ENCODE results near the gene FILIP1L. TPM values are rescaled to one million over a fixed set of nuclear protein-coding genes. Genes with fewer than 3 reads are reported as not detected.

FILIP1L gene
- total RNA-seq, 2 experiments from 2014 or later: not detected

DNA sequence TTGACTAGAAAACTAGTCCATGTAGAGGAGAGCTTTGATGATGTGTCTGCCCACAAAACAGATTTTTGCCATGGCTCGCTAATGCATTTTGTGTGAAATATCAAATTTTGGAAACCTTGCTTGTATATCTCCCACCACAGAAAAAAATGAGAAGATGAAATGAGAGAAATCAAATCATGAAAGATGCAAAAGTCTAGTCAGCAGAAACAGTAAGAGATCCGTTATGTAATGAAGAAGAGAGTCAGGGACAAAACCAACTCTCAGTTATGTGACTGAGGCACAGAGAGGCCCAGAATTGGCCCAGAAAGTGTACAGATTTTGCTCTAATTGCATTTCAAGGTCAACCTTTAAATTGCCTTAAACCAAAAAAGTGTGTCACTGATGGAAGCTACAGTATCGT, 107.0 kb downstream of the FILIP1L start:
- Histone ChIP-seq H3K9me2 (ENCODE audit: insufficient read depth, low read length) (no peaks in the 10 kb centered on the region), H3K27ac (ENCODE audit: low read depth, low read length, poor library complexity, severe bottlenecking) (no peak overlapping the region), H3K79me2 (ENCODE audit: insufficient read depth, low read depth, low read length) (no peaks in the 10 kb centered on the region), H3K36me3 (ENCODE audit: insufficient read depth, low read length) (no peaks in the 10 kb centered on the region), H3K4me3 (ENCODE audit: low read depth, low read length, poor library complexity, severe bottlenecking) (no peak overlapping the region), H4K20me1 (ENCODE audit: insufficient read depth, low read length) (no peaks in the 10 kb centered on the region), H2AFZ (ENCODE audit: low read length) (no peak overlapping the region), H3K4me2 (ENCODE audit: low read length) (no peak overlapping the region), H3K4me1 (ENCODE audit: insufficient read depth, low read length, poor library complexity, severe bottlenecking) (no peaks in the 10 kb centered on the region), H3K9me3 (ENCODE audit: low read length) (no peaks in the 10 kb centered on the region)
- intact Hi-C loops (cut with micrococcal nuclease; ENCODE audit: unreplicated experiment): no loop called here
- BruUV-seq (replicated peaks): no TSS peak
- ChIA-PET POLR2A (interaction anchor here (0.5 to 1.1 kb wide), 4 partner anchors 10 to 38 kb away, joined by 3 read pairs; no protein-coding TSS in a partner anchor), CTCF (ENCODE audit: unreplicated experiment) (no interaction called here)
- no peak for TF ChIP-seq EZH2phosphoT487 (IDR thresholded peaks at IDR 0.05; ENCODE audit: borderline replicate concordance, low read depth, low read length)
- TF ChIP-seq, protein P1, sequence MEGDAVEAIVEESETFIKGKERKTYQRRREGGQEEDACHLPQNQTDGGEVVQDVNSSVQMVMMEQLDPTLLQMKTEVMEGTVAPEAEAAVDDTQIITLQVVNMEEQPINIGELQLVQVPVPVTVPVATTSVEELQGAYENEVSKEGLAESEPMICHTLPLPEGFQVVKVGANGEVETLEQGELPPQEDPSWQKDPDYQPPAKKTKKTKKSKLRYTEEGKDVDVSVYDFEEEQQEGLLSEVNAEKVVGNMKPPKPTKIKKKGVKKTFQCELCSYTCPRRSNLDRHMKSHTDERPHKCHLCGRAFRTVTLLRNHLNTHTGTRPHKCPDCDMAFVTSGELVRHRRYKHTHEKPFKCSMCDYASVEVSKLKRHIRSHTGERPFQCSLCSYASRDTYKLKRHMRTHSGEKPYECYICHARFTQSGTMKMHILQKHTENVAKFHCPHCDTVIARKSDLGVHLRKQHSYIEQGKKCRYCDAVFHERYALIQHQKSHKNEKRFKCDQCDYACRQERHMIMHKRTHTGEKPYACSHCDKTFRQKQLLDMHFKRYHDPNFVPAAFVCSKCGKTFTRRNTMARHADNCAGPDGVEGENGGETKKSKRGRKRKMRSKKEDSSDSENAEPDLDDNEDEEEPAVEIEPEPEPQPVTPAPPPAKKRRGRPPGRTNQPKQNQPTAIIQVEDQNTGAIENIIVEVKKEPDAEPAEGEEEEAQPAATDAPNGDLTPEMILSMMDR (conservative IDR thresholded peaks at IDR 0.05; ENCODE audit: low read length): no peak
- DNase-seq (ENCODE audit: low spot score): no peak

DNA sequence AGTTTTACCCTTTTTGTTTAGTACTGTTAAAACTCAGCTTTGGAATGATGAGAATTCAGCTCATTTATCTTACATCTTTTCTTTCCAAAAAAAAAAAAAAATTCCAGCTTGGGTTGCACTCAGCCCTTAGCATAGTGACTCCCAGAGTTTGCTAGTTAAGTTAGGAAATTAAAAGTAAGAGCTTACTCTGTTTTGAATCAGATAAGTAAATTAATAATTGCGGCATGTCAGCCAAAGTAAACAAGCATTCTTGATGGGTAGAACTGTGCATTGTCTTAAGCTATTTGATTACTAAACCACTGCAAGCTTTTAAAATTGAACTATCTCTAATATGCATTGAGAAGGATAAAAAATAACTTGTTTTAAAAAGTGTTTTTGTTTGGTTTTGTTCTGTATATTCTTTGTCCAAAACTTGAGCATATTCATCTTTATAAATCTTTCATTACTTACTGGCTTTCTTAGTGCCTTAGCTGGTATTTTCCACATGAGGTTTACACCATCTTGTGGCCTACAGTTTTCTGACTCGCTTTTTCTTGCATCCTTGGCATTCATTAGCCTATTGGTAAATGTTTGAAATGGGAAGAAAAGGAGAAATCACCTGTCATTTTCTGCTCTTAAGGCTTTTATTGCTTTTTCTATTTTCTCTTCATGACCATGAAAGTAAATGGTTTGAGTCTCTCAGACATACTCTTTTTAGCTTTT, 107.6 kb downstream of the FILIP1L start:
- ChIA-PET CTCF (ENCODE audit: unreplicated experiment) (no interaction called here), POLR2A (interaction anchor here (0.5 to 1.1 kb wide), 5 partner anchors 9 to 39 kb away, joined by 3 read pairs; no protein-coding TSS in a partner anchor)
- Histone ChIP-seq H3K36me3 (ENCODE audit: insufficient read depth, low read length) (no peaks in the 10 kb centered on the region), H3K4me3 (ENCODE audit: low read depth, low read length, poor library complexity, severe bottlenecking) (no peak overlapping the region), H3K9me2 (ENCODE audit: insufficient read depth, low read length) (no peaks in the 10 kb centered on the region), H3K4me1 (ENCODE audit: insufficient read depth, low read length, poor library complexity, severe bottlenecking) (no peaks in the 10 kb centered on the region), H2AFZ (ENCODE audit: low read length) (no peak overlapping the region), H3K4me2 (ENCODE audit: low read length) (no peak overlapping the region), H4K20me1 (ENCODE audit: insufficient read depth, low read length) (no peaks in the 10 kb centered on the region), H3K79me2 (ENCODE audit: insufficient read depth, low read depth, low read length) (no peaks in the 10 kb centered on the region), H3K27ac (ENCODE audit: low read depth, low read length, poor library complexity, severe bottlenecking) (no peak overlapping the region), H3K9me3 (ENCODE audit: low read length) (no peaks in the 10 kb centered on the region)
- no TSS peak for BruUV-seq (replicated peaks)
- TF ChIP-seq, protein P1 (conservative IDR thresholded peaks at IDR 0.05; ENCODE audit: low read length): no peak
- no peak for TF ChIP-seq EZH2phosphoT487 (IDR thresholded peaks at IDR 0.05; ENCODE audit: borderline replicate concordance, low read depth, low read length)
- no peak for DNase-seq (ENCODE audit: low spot score)
- intact Hi-C loops (cut with micrococcal nuclease; ENCODE audit: unreplicated experiment): no loop called here

DNA sequence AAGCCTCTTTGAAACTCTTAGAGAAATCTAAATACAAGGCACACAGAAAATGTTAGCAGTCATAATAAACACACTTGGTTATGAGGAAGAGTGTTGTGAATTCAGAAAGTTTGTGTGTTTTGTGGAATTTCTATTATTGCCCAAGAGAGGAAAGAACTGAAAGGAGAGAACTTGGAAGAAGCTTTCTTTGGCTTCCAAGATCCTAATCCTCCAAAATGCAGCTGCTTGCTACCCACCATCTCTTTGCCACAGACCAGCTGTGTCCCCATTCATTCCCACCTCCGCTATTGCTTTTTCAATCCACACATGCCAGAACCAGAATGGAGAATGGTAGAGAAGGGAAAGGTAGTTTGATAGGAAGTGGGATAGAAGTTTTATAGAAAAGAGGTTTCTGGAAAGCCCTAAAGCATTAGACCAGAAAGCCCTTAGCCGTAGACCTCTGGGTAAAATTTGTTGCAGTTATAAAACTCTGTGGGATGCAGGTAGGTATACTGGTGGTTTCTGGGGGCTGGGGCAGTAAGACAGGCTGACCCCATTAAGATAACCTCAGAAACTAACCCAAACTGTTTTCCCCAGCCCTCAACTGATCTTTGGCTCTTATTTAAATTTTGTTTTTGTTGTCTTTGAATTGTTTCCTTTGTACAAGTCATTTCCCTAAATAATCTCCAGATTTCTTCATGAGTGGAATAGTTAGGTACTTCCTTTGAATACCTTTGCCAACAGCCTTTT, 108.5 kb downstream of the FILIP1L start:
- POLR2A ChIA-PET: interaction anchor here (1.0 kb wide), 1 partner anchor 8 kb away, joined by 3 read pairs; no protein-coding TSS in a partner anchor
- no peaks in the 10 kb centered on the region for H3K4me1 ChIP-seq (ENCODE audit: insufficient read depth, low read length, poor library complexity, severe bottlenecking)
- H3K9me3 ChIP-seq (ENCODE audit: low read length): no peaks in the 10 kb centered on the region
- no TSS peak for BruUV-seq (replicated peaks)
- no peak overlapping the region for H3K4me2 ChIP-seq (ENCODE audit: low read length)
- H4K20me1 ChIP-seq (ENCODE audit: insufficient read depth, low read length): no peaks in the 10 kb centered on the region
- H3K36me3 ChIP-seq (ENCODE audit: insufficient read depth, low read length): no peaks in the 10 kb centered on the region
- no peaks in the 10 kb centered on the region for H3K9me2 ChIP-seq (ENCODE audit: insufficient read depth, low read length)
- H2AFZ ChIP-seq (ENCODE audit: low read length): no peak overlapping the region
- intact Hi-C loops (cut with micrococcal nuclease; ENCODE audit: unreplicated experiment): no loop called here
- H3K79me2 ChIP-seq (ENCODE audit: insufficient read depth, low read depth, low read length): no peaks in the 10 kb centered on the region
- no peak overlapping the region for H3K4me3 ChIP-seq (ENCODE audit: low read depth, low read length, poor library complexity, severe bottlenecking)
- no peak for DNase-seq (ENCODE audit: low spot score)
- CTCF ChIA-PET (ENCODE audit: unreplicated experiment): no interaction called here
- no peak overlapping the region for H3K27ac ChIP-seq (ENCODE audit: low read depth, low read length, poor library complexity, severe bottlenecking)
- TF ChIP-seq EZH2phosphoT487 (IDR thresholded peaks at IDR 0.05; ENCODE audit: borderline replicate concordance, low read depth, low read length): no peak
- TF ChIP-seq, protein P1 (conservative IDR thresholded peaks at IDR 0.05; ENCODE audit: low read length): no peak
